HG02610 (cell line): Measurements from ENCODE around the gene ABCB10.
"Not testable (repeated sequence)": the region's sequence is repeated elsewhere in the genome, so short reads cannot be mapped to it uniquely, and the experiment has no call there.

Source experiments
- ATAC-seq: cut with Tn5 transposase; IDR thresholded peaks from one replicate; pipeline ENCODE4 v1.9.1; 2021; ENCODE audit warnings: mild to moderate bottlenecking, moderate library complexity; ENCODE audit not compliant: unreplicated experiment

ABCB10 gene

GRCh38 chr1:229574679-229575442 lies 16.4 kb upstream of the ABCB10 start:
- ATAC-seq: no peak

- no peak for ATAC-seq
Observed at GRCh38 chr1:229572286-229572685, 13.8 kb upstream of the ABCB10 start.

GRCh38 chr1:229570891-229571516 lies 12.5 kb upstream of the ABCB10 start:
- ATAC-seq: no peak

- ATAC-seq: no peak
Observed at GRCh38 chr1:229570305-229570704, 11.8 kb upstream of the ABCB10 start.

- ATAC-seq: no peak
Observed at GRCh38 chr1:229567109-229567868, 8.8 kb upstream of the ABCB10 start.

GRCh38 chr1:229563701-229564100 lies 5.2 kb upstream of the ABCB10 start:
- no peak for ATAC-seq

- ATAC-seq: no peak
Observed at GRCh38 chr1:229563241-229563640, 4.7 kb upstream of the ABCB10 start.

- no peak for ATAC-seq
Observed at GRCh38 chr1:229562686-229563085, 4.2 kb upstream of the ABCB10 start.

GRCh38 chr1:229561141-229561540 lies 2.6 kb upstream of the ABCB10 start:
- no peak for ATAC-seq

GRCh38 chr1:229560124-229560523 lies 1.6 kb upstream of the ABCB10 start:
- ATAC-seq: not testable (repeated sequence)

GRCh38 chr1:229559336-229559801 lies 862 bp upstream of the ABCB10 start:
- not testable (repeated sequence) for ATAC-seq

GRCh38 chr1:229557913-229558414 lies 543 bp downstream of the ABCB10 start:
- ATAC-seq: peak; percentile 31

GRCh38 chr1:229557200-229557850 lies 1.2 kb downstream of the ABCB10 start:
- no peak for ATAC-seq

- no peak for ATAC-seq
Observed at GRCh38 chr1:229554886-229555621, 3.5 kb downstream of the ABCB10 start.

GRCh38 chr1:229553621-229554130 lies 4.8 kb downstream of the ABCB10 start:
- ATAC-seq: no peak

- ATAC-seq: no peak
Observed at GRCh38 chr1:229552732-229553131, 5.8 kb downstream of the ABCB10 start.

- no peak for ATAC-seq
Observed at GRCh38 chr1:229550812-229551567, 7.5 kb downstream of the ABCB10 start.

- no peak for ATAC-seq
Observed at GRCh38 chr1:229547542-229547941, 11.0 kb downstream of the ABCB10 start.

- ATAC-seq: no peak
Observed at GRCh38 chr1:229544587-229544986, 13.9 kb downstream of the ABCB10 start.
